22Rv1 (cell line): ENCODE measurements around the gene RBX1.

Experiments
- ZFX ChIP-seq: fragments of 450-650 bp; IDR thresholded peaks from 2 replicates; pipeline ENCODE4 v1.6.1; 2017; ENCODE audit warnings: antibody characterized with exemption, borderline replicate concordance
- TF ChIP-seq, protein P1 (sequence below): fragments of 450-650 bp; IDR thresholded peaks from 2 replicates; pipeline ENCODE4 v1.5.1; 2017; ENCODE audit warnings: mild to moderate bottlenecking

DNA sequence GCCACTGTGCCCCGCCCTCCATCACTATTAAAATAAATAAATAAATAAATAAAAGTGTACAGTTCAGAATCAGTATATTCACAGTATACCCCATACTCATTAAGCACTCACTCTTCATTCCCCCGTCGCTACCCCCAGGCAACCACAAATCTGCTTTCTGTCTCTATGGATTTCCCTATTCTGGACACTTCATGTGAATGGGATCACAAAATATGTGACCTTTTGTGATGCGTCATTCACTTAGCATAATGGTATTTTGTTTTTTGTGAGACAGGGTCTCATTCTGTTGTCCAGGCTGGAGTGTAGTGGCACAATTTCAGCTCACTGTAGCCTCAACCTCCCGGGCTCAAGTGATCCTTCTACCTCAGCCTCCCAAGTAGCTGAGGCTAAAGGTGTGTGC is 52.8 kb downstream of the RBX1 start:
- TF ChIP-seq, protein P1, sequence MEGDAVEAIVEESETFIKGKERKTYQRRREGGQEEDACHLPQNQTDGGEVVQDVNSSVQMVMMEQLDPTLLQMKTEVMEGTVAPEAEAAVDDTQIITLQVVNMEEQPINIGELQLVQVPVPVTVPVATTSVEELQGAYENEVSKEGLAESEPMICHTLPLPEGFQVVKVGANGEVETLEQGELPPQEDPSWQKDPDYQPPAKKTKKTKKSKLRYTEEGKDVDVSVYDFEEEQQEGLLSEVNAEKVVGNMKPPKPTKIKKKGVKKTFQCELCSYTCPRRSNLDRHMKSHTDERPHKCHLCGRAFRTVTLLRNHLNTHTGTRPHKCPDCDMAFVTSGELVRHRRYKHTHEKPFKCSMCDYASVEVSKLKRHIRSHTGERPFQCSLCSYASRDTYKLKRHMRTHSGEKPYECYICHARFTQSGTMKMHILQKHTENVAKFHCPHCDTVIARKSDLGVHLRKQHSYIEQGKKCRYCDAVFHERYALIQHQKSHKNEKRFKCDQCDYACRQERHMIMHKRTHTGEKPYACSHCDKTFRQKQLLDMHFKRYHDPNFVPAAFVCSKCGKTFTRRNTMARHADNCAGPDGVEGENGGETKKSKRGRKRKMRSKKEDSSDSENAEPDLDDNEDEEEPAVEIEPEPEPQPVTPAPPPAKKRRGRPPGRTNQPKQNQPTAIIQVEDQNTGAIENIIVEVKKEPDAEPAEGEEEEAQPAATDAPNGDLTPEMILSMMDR: no peak
- TF ChIP-seq ZFX: no peak
